ENCODE measurements around the gene CLCN6. TPM values are rescaled to one million over a fixed set of nuclear protein-coding genes. Genes with fewer than 3 reads are reported as not detected.

Gene CLCN6
- total and polyA plus RNA-seq, 2 of the 13 experiments (the other 11 are each of a cell fraction or from before 2014, with no cell fraction given): 14.9 to 19.3 TPM

- no peak for TF ChIP-seq CREBL2 (CRISPR knock-in tag; IDR thresholded peaks at IDR 0.05; ENCODE audit: borderline replicate concordance)
- no peak for TF ChIP-seq ZNF253 (CRISPR knock-in tag; IDR thresholded peaks at IDR 0.05; ENCODE audit: borderline replicate concordance)
- TF ChIP-seq MTF1 (CRISPR knock-in tag; IDR thresholded peaks at IDR 0.05): no peak; the same call in 1 of the 2 replicates
- TF ChIP-seq ZC3H13 (CRISPR knock-in tag; IDR thresholded peaks at IDR 0.05): 0 out of 2 replicates have a peak, but pooled peaks have one; percentile 33
- TF ChIP-seq XBP1 (CRISPR knock-in tag; IDR thresholded peaks at IDR 0.05): no peak
- no peak for TF ChIP-seq ZMAT3 (CRISPR knock-in tag; conservative IDR thresholded peaks at IDR 0.05)
- peak; percentile 93; the same call in 1 of the 2 replicates for TF ChIP-seq ZNF337 (CRISPR knock-in tag; IDR thresholded peaks at IDR 0.05; ENCODE audit: borderline replicate concordance, low read depth)
- no peak for TF ChIP-seq ZNF570 (CRISPR knock-in tag; IDR thresholded peaks at IDR 0.05; ENCODE audit: borderline replicate concordance)
- peak; percentile 71; the same call in 1 of the 2 replicates for TF ChIP-seq HOXA5 (CRISPR knock-in tag; IDR thresholded peaks at IDR 0.05)
- TF ChIP-seq ZNF746 (CRISPR knock-in tag; IDR thresholded peaks at IDR 0.05): peak; percentile 45; the same call in 1 of the 2 replicates
- TF ChIP-seq ZNF580 (CRISPR knock-in tag; IDR thresholded peaks at IDR 0.05; ENCODE audit: borderline replicate concordance, low read depth): no peak
- TF ChIP-seq ZNF3 (CRISPR knock-in tag; IDR thresholded peaks at IDR 0.05): no peak
- TF ChIP-seq MATR3 (CRISPR knock-in tag; IDR thresholded peaks at IDR 0.05): no peak
- peak; percentile 68 for TF ChIP-seq ZNF18 (CRISPR knock-in tag; IDR thresholded peaks at IDR 0.05; ENCODE audit: insufficient replicate concordance)
- TF ChIP-seq RAD21 (CRISPR knock-in tag; IDR thresholded peaks at IDR 0.05): 0 out of 2 replicates have a peak, but pooled peaks have one; percentile 10
- TF ChIP-seq ZNF816 (CRISPR knock-in tag; IDR thresholded peaks at IDR 0.05; ENCODE audit: borderline replicate concordance): no peak
- peak; percentile 70 for TF ChIP-seq ASH2L (IDR thresholded peaks at IDR 0.05; ENCODE audit: insufficient read length, low read depth, low read length)
- no peak for TF ChIP-seq AGO1 (IDR thresholded peaks at IDR 0.05; ENCODE audit: low read depth, low read length, poor library complexity, severe bottlenecking)
- no peak for TF ChIP-seq STAG1 (CRISPR knock-in tag; IDR thresholded peaks at IDR 0.05)
- no peak for TF ChIP-seq ATRX (CRISPR knock-in tag; IDR thresholded peaks at IDR 0.05; ENCODE audit: borderline replicate concordance)
- no peak for TF ChIP-seq SCMH1 (CRISPR knock-in tag; IDR thresholded peaks at IDR 0.05; ENCODE audit: borderline replicate concordance)
- peak; percentile 85 for TF ChIP-seq ZNF609 (CRISPR knock-in tag; IDR thresholded peaks at IDR 0.05; ENCODE audit: borderline replicate concordance)
- TF ChIP-seq CHD4 (IDR thresholded peaks at IDR 0.05; ENCODE audit: borderline replicate concordance, low read length): no peak; the same call in 1 of the 2 replicates
Measured at GRCh38 chr1:11842154-11843041, 36.4 kb downstream of the CLCN6 start (continued).

Measured in HepG2 (cell line).